ENCODE data around the gene SH2D1A.
A peak's percentile ranks its signal among the peaks of the same experiment; 100 is the strongest.
"Not testable (repeated sequence)": the region's sequence is repeated elsewhere in the genome, so short reads cannot be mapped to it uniquely, and the experiment has no call there.

SH2D1A gene

GRCh38 chrX:124346117-124346876 lies at the start of gene SH2D1A:
Gene SH2D1A (plus strand): TSS chrX:124346563. CDS start chrX:124346643, 80 bp downstream.
- DNase-seq = no peak

- not testable (repeated sequence) for DNase-seq
These were observed 47.0 kb upstream of the SH2D1A start for GRCh38 chrX:124299323-124299722.

GRCh38 chrX:124300405-124300804 lies 46.0 kb upstream of the SH2D1A start:
- DNase-seq = no peak

- no peak for DNase-seq
These were observed 39.0 kb upstream of the SH2D1A start for GRCh38 chrX:124307253-124307907.

GRCh38 chrX:124325732-124326131 lies 20.6 kb upstream of the SH2D1A start:
- DNase-seq = no peak

- no peak for DNase-seq
These were observed 17.6 kb upstream of the SH2D1A start for GRCh38 chrX:124328765-124329164.

GRCh38 chrX:124332481-124333424 lies 13.6 kb upstream of the SH2D1A start, which contains the start of gene TEX13D:
Gene TEX13D (plus strand): TSS chrX:124332660. CDS start chrX:124332918, 258 bp downstream.
- no peak for DNase-seq

- no peak for DNase-seq
These were observed 12.5 kb upstream of the SH2D1A start for GRCh38 chrX:124333862-124334261.

GRCh38 chrX:124334555-124334954 lies 11.8 kb upstream of the SH2D1A start:
- DNase-seq = not testable (repeated sequence)

GRCh38 chrX:124335598-124335997 lies 10.8 kb upstream of the SH2D1A start:
- DNase-seq = no peak

GRCh38 chrX:124337916-124338315 lies 8.4 kb upstream of the SH2D1A start:
- no peak for DNase-seq

GRCh38 chrX:124338733-124339514 lies 7.4 kb upstream of the SH2D1A start:
- peak; percentile 6 for DNase-seq

GRCh38 chrX:124341396-124342132 lies 4.8 kb upstream of the SH2D1A start:
- DNase-seq = no peak

GRCh38 chrX:124342174-124342867 lies 4.0 kb upstream of the SH2D1A start:
- DNase-seq = no peak

- no peak for DNase-seq
These were observed 3.3 kb upstream of the SH2D1A start for GRCh38 chrX:124343016-124343415.

- DNase-seq = no peak
These were observed 2.1 kb upstream of the SH2D1A start for GRCh38 chrX:124344246-124344645.

- peak; percentile 30 for DNase-seq
These were observed 496 bp downstream of the SH2D1A start for GRCh38 chrX:124346877-124347241.

GRCh38 chrX:124347242-124347641 lies 879 bp downstream of the SH2D1A start:
- DNase-seq = peak; percentile 18

- DNase-seq = no peak
These were observed 1.8 kb downstream of the SH2D1A start for GRCh38 chrX:124348182-124348581.

- DNase-seq = no peak
These were observed 2.6 kb downstream of the SH2D1A start for GRCh38 chrX:124348885-124349453.

- DNase-seq = no peak
These were observed 8.3 kb downstream of the SH2D1A start for GRCh38 chrX:124354648-124355047.
